ENCODE measurements around the gene PXMP2. TPM values are rescaled to one million over a fixed set of nuclear protein-coding genes. Genes with fewer than 3 reads are reported as not detected.

The PXMP2 gene
- total and polyA plus RNA-seq, 4 donors: 43.8 to 259 (median 135) TPM

GRCh38 chr12:132726386-132726785, 39.0 kb downstream of the PXMP2 start:
- Histone ChIP-seq H3K4me1 (ENCODE audit: control insufficient read depth in 4 of 4, insufficient read depth in 4 of 4, low read length in 3 of 4) (no peaks in the 10 kb centered on the region), H3K27ac (ENCODE audit: low read depth in 1 of 2, low read length in 2 of 2) (no peak overlapping the region), H3K9me3 (ENCODE audit: control insufficient read depth in 4 of 4, low read length in 3 of 4) (no peaks in the 10 kb centered on the region), H3K4me3 (ENCODE audit: low read depth in 1 of 3, low read length in 3 of 3) (no peak overlapping the region), H3K36me3 (ENCODE audit: control insufficient read depth in 4 of 4, insufficient read depth in 3 of 4, low read depth in 1 of 4, low read length in 3 of 4) (peaks cover 18 to 76% (median 36%) of the 10 kb centered on the region in 4 donors), H3K27me3 (ENCODE audit: control insufficient read depth in 4 of 4, insufficient read depth in 4 of 4, low read length in 3 of 4) (no peaks in the 10 kb centered on the region), H3K9ac (ENCODE audit: low read depth in 1 of 2, low read length in 2 of 2) (no peak overlapping the region)
- 97% methylated on average over 12 of the region's 12 CpGs for WGBS
- DNase-seq (ENCODE audit: low spot score): no peak
- no peak for TF ChIP-seq FOXA2 (IDR thresholded peaks at IDR 0.05)
- TF ChIP-seq FOXA1 (IDR thresholded peaks at IDR 0.05): no peak
- no peak for TF ChIP-seq RXRA (IDR thresholded peaks at IDR 0.05)
- no peak for TF ChIP-seq TAF1 (conservative IDR thresholded peaks at IDR 0.05)
- no peak for TF ChIP-seq HNF4A (conservative IDR thresholded peaks at IDR 0.05)
- TF ChIP-seq HNF4G (IDR thresholded peaks at IDR 0.05): no peak
- no peak for TF ChIP-seq ATF3 (IDR thresholded peaks at IDR 0.05)
- TF ChIP-seq ZBTB33 (IDR thresholded peaks at IDR 0.05): no peak
- no peak for TF ChIP-seq JUND (IDR thresholded peaks at IDR 0.05)
- TF ChIP-seq RAD21 (IDR thresholded peaks at IDR 0.05): no peak
- no peak for TF ChIP-seq REST (IDR thresholded peaks at IDR 0.05)
- TF ChIP-seq MAX (IDR thresholded peaks at IDR 0.05): no peak
- no peak for TF ChIP-seq GABPA (IDR thresholded peaks at IDR 0.05 in 1 of 2, conservative IDR thresholded peaks at IDR 0.05 in 1 of 2)
- no peak for TF ChIP-seq EGR1 (IDR thresholded peaks at IDR 0.05; ENCODE audit: low read depth in 2 of 2)
- TF ChIP-seq SP1 (IDR thresholded peaks at IDR 0.05): no peak
- no peak for TF ChIP-seq NR2F2 (IDR thresholded peaks at IDR 0.05)
- TF ChIP-seq YY1 (IDR thresholded peaks at IDR 0.05): no peak
- TF ChIP-seq CTCF (IDR thresholded peaks at IDR 0.05; ENCODE audit: low read depth, low read length, missing input control): no peak

All from liver (tissue), 9 donors.